ENCODE results near the gene DKKL1.

Gene DKKL1

GRCh38 chr19:49333811-49334288 lies 29.8 kb upstream of the DKKL1 start:
- FAIRE-seq (no peak), DNase-seq (ENCODE audit: insufficient read length, low spot score) (no peak)
- no peak for TF ChIP-seq POLR2A (IDR thresholded peaks at IDR 0.05; ENCODE audit: low read depth, low read length)

GRCh38 chr19:49335071-49335783 lies 28.4 kb upstream of the DKKL1 start, which contains the start of gene CD37:
CD37 (plus strand) TSS chr19:49335406; CDS start chr19:49335541, 135 bp downstream.
- no peak for TF ChIP-seq POLR2A (IDR thresholded peaks at IDR 0.05; ENCODE audit: low read depth, low read length)
- FAIRE-seq (no peak), DNase-seq (ENCODE audit: insufficient read length, low spot score) (no peak)

- TF ChIP-seq POLR2A (IDR thresholded peaks at IDR 0.05; ENCODE audit: low read depth, low read length): no peak
- no peak for FAIRE-seq
- DNase-seq (ENCODE audit: insufficient read length, low spot score): no peak
Measured at GRCh38 chr19:49335784-49336481, 27.7 kb upstream of the DKKL1 start.

- TF ChIP-seq POLR2A (IDR thresholded peaks at IDR 0.05; ENCODE audit: low read depth, low read length): no peak
- DNase-seq (ENCODE audit: insufficient read length, low spot score): no peak
- no peak for FAIRE-seq
Measured at GRCh38 chr19:49336482-49337266, 27.0 kb upstream of the DKKL1 start.

- TF ChIP-seq POLR2A (IDR thresholded peaks at IDR 0.05; ENCODE audit: low read depth, low read length): no peak
- FAIRE-seq: no peak
- no peak for DNase-seq (ENCODE audit: insufficient read length, low spot score)
Measured at GRCh38 chr19:49337267-49338022, 26.2 kb upstream of the DKKL1 start.

GRCh38 chr19:49338023-49338677 lies 25.5 kb upstream of the DKKL1 start:
- DNase-seq (ENCODE audit: insufficient read length, low spot score) (no peak), FAIRE-seq (no peak)
- TF ChIP-seq POLR2A (IDR thresholded peaks at IDR 0.05; ENCODE audit: low read depth, low read length): no peak

- no peak for DNase-seq (ENCODE audit: insufficient read length, low spot score)
Measured at GRCh38 chr19:49338691-49339300, 24.9 kb upstream of the DKKL1 start.

GRCh38 chr19:49339301-49340068 lies 24.2 kb upstream of the DKKL1 start:
- DNase-seq (ENCODE audit: insufficient read length, low spot score): no peak
- TF ChIP-seq POLR2A (IDR thresholded peaks at IDR 0.05; ENCODE audit: low read depth, low read length): no peak
- FAIRE-seq: no peak

More at GRCh38 chr19:49338691-49339300, 24.9 kb upstream of the DKKL1 start:
- TF ChIP-seq POLR2A (IDR thresholded peaks at IDR 0.05; ENCODE audit: low read depth, low read length): no peak
- FAIRE-seq: no peak

- DNase-seq (ENCODE audit: insufficient read length, low spot score): no peak
- no peak for FAIRE-seq
- no peak for TF ChIP-seq POLR2A (IDR thresholded peaks at IDR 0.05; ENCODE audit: low read depth, low read length)
Measured at GRCh38 chr19:49340069-49340864, 23.4 kb upstream of the DKKL1 start.

- FAIRE-seq (no peak), DNase-seq (ENCODE audit: insufficient read length, low spot score) (no peak)
Measured at GRCh38 chr19:49340865-49341718, 22.6 kb upstream of the DKKL1 start.

More at GRCh38 chr19:49340865-49341718, 22.6 kb upstream of the DKKL1 start:
- no peak for TF ChIP-seq POLR2A (IDR thresholded peaks at IDR 0.05; ENCODE audit: low read depth, low read length)
